Superior temporal gyrus (tissue), 1 donor: Measurements from ENCODE around the gene SIPA1L3.
"Not testable (repeated sequence)": the region's sequence is repeated elsewhere in the genome, so short reads cannot be mapped to it uniquely, and the experiment has no call there.

ENCODE experiments used
- DNase-seq: peaks from one replicate; pipeline ENCODE4 v3.0.0-alpha.2; 2016; ENCODE audit errors: extremely low spot score

Gene SIPA1L3, protein sequence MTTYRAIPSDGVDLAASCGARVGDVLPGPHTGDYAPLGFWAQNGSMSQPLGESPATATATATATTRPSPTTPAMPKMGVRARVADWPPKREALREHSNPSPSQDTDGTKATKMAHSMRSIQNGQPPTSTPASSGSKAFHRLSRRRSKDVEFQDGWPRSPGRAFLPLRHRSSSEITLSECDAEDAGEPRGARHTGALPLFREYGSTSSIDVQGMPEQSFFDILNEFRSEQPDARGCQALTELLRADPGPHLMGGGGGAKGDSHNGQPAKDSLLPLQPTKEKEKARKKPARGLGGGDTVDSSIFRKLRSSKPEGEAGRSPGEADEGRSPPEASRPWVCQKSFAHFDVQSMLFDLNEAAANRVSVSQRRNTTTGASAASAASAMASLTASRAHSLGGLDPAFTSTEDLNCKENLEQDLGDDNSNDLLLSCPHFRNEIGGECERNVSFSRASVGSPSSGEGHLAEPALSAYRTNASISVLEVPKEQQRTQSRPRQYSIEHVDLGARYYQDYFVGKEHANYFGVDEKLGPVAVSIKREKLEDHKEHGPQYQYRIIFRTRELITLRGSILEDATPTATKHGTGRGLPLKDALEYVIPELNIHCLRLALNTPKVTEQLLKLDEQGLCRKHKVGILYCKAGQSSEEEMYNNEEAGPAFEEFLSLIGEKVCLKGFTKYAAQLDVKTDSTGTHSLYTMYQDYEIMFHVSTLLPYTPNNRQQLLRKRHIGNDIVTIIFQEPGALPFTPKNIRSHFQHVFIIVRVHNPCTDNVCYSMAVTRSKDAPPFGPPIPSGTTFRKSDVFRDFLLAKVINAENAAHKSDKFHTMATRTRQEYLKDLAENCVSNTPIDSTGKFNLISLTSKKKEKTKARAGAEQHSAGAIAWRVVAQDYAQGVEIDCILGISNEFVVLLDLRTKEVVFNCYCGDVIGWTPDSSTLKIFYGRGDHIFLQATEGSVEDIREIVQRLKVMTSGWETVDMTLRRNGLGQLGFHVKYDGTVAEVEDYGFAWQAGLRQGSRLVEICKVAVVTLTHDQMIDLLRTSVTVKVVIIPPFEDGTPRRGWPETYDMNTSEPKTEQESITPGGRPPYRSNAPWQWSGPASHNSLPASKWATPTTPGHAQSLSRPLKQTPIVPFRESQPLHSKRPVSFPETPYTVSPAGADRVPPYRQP (N-terminal part only)

GRCh38 chr19:37906869-37907734, at the start of gene SIPA1L3:
SIPA1L3 (plus strand) TSS chr19:37907208; CDS start chr19:38081566, 174,358 bp downstream.
- DNase-seq, result peak; percentile 97

DNA sequence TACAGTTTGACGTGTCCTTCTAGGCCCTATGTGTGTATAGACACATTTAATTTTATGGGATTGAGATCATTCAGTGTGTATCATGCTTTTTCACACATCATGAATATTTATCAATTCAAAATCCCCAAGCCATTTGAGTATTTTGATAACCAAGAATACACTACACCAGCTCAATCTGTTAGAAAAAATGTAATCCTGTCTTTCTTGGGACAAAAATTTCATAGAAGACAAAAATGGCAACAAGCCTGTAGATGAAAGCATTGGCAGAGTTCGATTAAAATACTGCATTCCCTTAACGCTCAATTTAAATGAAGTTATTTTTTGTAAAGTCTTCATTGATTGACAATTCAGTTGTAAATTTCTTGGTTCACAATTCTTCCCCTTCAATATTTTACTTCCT, 42.5 kb upstream of the SIPA1L3 start:
- no peak for DNase-seq

GRCh38 chr19:37865930-37866329, 41.1 kb upstream of the SIPA1L3 start:
- DNase-seq, result not testable (repeated sequence)

- no peak for DNase-seq
These were observed 39.2 kb upstream of the SIPA1L3 start for GRCh38 chr19:37867831-37868230.

- no peak for DNase-seq
These were observed 37.2 kb upstream of the SIPA1L3 start for GRCh38 chr19:37869766-37870340.

DNA sequence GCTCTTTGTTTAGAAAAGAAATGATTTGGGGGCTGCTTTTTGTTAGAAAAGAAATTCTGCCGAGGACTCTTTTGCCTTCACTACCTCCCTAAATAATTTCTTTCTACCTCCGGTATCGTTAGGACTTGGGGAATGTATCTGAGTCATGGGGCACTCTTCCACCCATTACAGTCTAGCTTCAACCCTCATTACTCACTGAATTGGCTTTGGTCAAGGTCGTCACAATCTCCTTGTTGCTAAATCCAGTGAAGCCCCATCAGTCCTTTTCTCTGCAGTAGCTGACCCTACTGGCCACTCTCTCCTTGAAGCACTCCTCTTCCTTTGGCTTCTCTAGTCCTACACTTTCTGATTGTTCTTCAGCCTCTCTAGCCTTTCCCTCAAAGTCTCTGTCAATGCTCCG, 34.6 kb upstream of the SIPA1L3 start:
- no peak for DNase-seq

DNA sequence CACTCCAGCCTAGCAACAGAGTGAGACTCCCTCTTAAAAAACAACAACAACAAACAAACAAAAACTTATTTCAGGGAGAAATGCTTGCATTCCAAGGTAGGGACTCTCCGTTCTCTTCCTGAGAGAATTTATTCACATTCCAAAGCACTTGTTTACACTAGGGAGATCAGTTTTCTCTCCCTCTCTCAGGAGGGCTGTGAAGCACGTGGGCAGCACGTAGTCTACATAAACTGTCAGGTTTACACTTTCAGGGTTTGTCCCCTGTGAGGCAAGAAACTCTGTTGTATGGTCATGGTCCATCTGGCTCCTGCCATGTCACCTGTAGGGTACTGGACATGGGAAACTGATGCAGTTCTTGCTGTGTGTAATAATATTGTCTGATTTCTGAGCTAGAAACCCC, 32.2 kb upstream of the SIPA1L3 start:
- no peak for DNase-seq

DNA sequence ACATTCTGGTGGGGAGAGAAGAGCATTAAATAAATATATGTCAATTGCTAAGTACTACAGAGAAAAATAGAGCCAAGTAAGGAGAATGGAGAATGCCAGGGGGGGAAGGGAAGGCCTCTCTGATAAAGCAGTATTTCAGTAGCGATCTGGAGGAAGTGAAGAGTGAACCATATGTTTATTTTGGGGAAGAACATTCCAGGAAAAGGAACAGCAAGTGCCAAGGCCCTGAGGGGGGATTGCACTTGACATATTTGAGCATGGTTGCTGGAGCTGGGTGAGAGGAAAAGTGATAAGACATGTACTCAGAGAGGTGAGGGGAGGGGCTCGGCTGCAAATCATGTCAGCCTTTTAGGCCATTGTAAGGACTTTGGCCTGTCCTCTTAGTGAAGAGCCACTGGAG, 31.0 kb upstream of the SIPA1L3 start:
- DNase-seq, result no peak

GRCh38 chr19:37877147-37877546, 29.9 kb upstream of the SIPA1L3 start:
- DNase-seq, result no peak

DNA sequence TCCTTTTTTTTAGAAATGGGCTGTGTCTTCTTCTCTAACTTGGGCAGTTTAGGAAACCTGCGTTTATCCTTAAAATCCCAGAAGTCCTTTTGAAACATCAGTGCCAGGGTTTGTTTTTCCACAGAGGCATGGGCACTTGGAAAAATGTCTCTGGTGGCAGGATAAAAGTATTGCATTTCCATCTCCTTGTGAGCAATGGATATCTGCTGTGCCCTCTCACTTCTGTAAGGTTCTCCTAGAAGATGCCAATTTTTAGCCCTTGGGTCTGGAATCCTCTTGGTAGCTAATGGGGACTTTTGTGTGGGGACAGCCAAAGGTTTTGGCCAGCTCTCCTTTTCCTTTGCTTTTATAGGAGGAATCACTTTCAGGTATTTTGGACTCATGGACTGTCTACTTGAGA, 21.6 kb upstream of the SIPA1L3 start:
- no peak for DNase-seq

DNA sequence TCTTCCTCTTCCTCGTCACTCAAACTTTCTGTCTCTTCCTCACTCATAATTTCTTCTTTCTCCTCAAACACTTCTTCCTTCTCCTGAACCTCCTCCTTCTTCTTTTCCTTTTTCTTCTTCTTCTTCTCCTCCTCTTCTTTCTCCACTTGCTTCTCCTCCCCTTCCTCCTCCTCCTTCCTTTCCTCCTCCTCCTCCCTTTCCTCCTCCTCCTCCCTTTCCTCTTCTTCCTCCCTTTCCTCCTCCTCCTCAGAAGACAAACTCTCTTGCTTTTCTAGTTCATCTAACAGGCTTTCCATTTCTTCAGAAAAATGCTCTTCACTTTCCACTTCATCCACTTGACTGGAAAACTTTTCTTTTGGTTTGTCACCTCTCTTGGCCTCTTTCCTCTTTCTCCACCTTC, 20.4 kb upstream of the SIPA1L3 start:
- no peak for DNase-seq

DNA sequence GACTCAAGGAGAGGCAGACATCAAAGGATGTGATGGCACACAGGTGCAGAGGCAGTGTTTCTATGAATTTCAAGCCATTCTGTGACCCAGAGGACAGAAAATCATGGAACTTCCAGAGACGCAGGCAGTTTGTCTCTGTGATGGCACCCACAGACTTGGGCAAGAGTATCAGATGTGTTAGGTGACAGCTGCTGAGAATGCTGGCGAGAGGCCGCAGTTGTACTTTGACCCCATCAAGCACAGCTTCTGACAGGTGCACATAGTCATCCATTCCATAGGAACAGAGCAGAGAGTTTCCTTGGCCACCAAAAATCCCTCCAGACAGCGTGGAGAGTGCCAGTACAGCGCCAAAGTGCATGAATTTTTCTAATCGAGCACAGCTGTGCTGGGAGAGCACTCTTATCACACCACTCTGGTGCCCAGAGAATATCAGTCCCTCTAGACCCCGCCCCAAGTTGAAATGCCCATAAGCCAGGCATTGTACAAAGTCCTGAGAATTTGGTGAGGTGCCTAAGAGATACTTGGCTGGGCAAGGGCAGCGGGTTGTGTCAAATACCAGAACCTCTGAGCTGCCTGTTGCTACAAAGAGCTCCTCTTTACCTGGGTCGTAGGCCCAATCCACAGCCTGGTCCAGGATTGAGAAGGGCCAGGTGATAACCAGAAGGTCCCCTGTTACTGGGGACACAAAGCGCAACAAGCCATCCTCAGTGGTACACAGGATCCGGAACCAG, 13.0 kb upstream of the SIPA1L3 start:
- DNase-seq, result no peak

DNA sequence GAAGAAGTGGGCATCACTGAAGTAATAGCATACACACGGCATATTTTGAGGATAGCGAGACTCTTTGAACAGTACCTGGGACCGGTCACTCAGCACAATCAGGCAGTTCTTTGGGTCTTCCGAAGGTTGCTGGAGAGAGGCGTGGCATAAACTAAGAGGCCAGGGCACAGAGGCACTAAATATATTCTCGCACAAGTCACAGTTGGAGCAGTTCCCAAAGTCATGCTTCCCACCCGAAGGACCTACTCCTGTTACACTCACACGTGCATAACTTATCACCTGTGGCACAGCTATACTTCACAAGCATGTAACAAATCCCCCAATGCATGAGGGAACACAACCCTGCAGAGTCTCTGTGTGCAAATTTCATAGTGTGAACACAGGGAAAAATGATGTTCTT, 10.8 kb upstream of the SIPA1L3 start:
- DNase-seq, result no peak

- DNase-seq, result no peak
These were observed 7.6 kb upstream of the SIPA1L3 start for GRCh38 chr19:37899453-37899852.

GRCh38 chr19:37899966-37900365, 7.0 kb upstream of the SIPA1L3 start:
- no peak for DNase-seq

DNA sequence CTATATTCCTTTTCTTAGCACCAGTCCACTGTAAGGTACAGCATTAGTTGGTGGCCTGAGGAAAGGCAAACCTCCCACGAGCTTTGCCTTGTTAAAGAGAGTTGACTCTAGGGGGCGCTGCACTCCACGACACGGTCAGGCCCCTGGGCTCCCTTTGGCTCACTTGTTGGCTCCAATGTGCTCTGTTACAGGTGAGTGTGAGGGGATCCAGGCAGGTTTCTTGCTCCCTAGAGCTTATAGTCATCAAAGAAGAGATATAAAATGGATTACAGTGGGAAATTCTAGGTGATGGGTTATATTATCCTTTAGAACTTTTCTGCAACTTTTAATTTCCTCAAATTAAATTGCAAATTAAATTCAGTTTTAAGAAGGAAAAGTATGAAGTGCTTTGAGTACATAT, 4.3 kb upstream of the SIPA1L3 start:
- DNase-seq, result peak; percentile 93

GRCh38 chr19:37903096-37903495, 3.9 kb upstream of the SIPA1L3 start:
- no peak for DNase-seq

GRCh38 chr19:37905946-37906868, 801 bp upstream of the SIPA1L3 start, which contains the start of gene WDR87:
WDR87 (minus strand) TSS chr19:37906594; CDS start chr19:37898239, 8,355 bp downstream.
- DNase-seq, result peak; percentile 16
